Panc1 (cell line): ENCODE data around the gene CCHCR1. TPM values are rescaled to one million over a fixed set of nuclear protein-coding genes. Genes with fewer than 3 reads are reported as not detected.

Source experiments
- ATAC-seq: fragments of 200-7000 bp; cut with Tn5 transposase; 2 replicates; pipeline ENCODE4 v1.9.1; 2020; ENCODE audit warnings: mild to moderate bottlenecking, moderate library complexity
- BruUV-seq: library from RNA; stranded (reverse); fragments of 400-500 nt; replicated peaks from 2 replicates; lab custom pipeline; 2021; lab: Mats Ljungman, UMichigan
- CTCF ChIA-PET: fragments of 300-600 bp; sonication (Branson Sonifier 250); formaldehyde crosslinking; loops from one replicate; lab custom pipeline; 2022; ENCODE audit warnings: antibody characterized with exemption; lab: Charles Lee
- POLR2A ChIA-PET: fragments of 300-600 bp; sonication (Branson Sonifier 250); formaldehyde crosslinking; loops from one replicate; lab custom pipeline; 2022; ENCODE audit warnings: antibody characterized with exemption; lab: Charles Lee
- DNase-seq: peaks from one replicate; pipeline ENCODE4 v3.0.0-alpha.2; 2010; ENCODE audit warnings: low read depth, low spot score
- H3K27ac ChIP-seq: 2 replicates; pipeline ENCODE4 v1.5.1; 2011; ENCODE audit warnings: mild to moderate bottlenecking, low read length, inconsistent platforms
- H3K27me3 ChIP-seq: fragments of 200-500 bp; sonication (Bioruptor generic); 2 replicates; pipeline ENCODE4 v1.6.0; 2014; ENCODE audit warnings: low read length, inconsistent platforms; ENCODE audit not compliant: control insufficient read depth, insufficient read depth
- H3K36me3 ChIP-seq: fragments of 200-500 bp; sonication (Bioruptor generic); 2 replicates; pipeline ENCODE4 v1.5.1; 2014; ENCODE audit warnings: inconsistent platforms, mild to moderate bottlenecking, low read length, moderate library complexity; ENCODE audit not compliant: control insufficient read depth, insufficient read depth
- H3K4me1 ChIP-seq: 2 replicates; pipeline ENCODE4 v1.5.1; 2011; ENCODE audit warnings: inconsistent platforms, mild to moderate bottlenecking, low read length, moderate library complexity; ENCODE audit not compliant: control insufficient read depth, insufficient read depth
- H3K4me3 ChIP-seq, 2 experiments: 2 replicates each; pipeline ENCODE4 v1.5.1; 2011 to 2012; ENCODE audit warnings: low read depth in 2 of 2, low read length in 2 of 2, mild to moderate bottlenecking in 2 of 2, inconsistent platforms in 1 of 2, moderate library complexity in 1 of 2
- H3K9me3 ChIP-seq: fragments of 200-500 bp; sonication (Bioruptor generic); 2 replicates; pipeline ENCODE4 v1.5.1; 2014; ENCODE audit warnings: low read depth, mild to moderate bottlenecking, inconsistent platforms, low read length, moderate library complexity; ENCODE audit not compliant: control insufficient read depth, insufficient read depth
- CTCF ChIP-seq: fragments of 450-650 bp; IDR thresholded peaks from 2 replicates; pipeline ENCODE4 v1.5.1; 2017; ENCODE audit warnings: mild to moderate bottlenecking
- POLR2AphosphoS5 ChIP-seq: IDR thresholded peaks from 2 replicates; pipeline ENCODE4 v1.6.1; 2012; ENCODE audit warnings: mild to moderate bottlenecking, low read depth, low read length, moderate library complexity
- REST ChIP-seq, 2 experiments: IDR thresholded peaks; 2 replicates each; pipeline ENCODE4 v1.6.1; 2011 to 2012; ENCODE audit warnings: low read depth in 2 of 2, control low read depth in 1 of 2, low read length in 1 of 2, mild to moderate bottlenecking in 1 of 2, moderate library complexity in 1 of 2; ENCODE audit not compliant: insufficient read depth in 1 of 2
- SIN3A ChIP-seq: IDR thresholded peaks from 2 replicates; pipeline ENCODE4 v1.6.1; 2012; ENCODE audit warnings: low read depth, mild to moderate bottlenecking, low read length, moderate library complexity, borderline replicate concordance; ENCODE audit not compliant: insufficient read depth
- TCF7L2 ChIP-seq: IDR thresholded peaks from 2 replicates; pipeline ENCODE4 v1.6.1; 2011; ENCODE audit warnings: mild to moderate bottlenecking, low read depth, low read length, inconsistent platforms
- in situ Hi-C: cut with HindIII; loops from 2 replicates; pipeline ENCODE4 v1.10.0; 2016; ENCODE audit warnings: low sequenced_read_pairs, low pct_unique_long_range_greater_than_20kb
- intact Hi-C: fragments of 100-400 bp; cut with micrococcal nuclease; formaldehyde crosslinking; loops from one replicate; pipeline ENCODE4 v1.10.0; 2022; ENCODE audit not compliant: unreplicated experiment
- total RNA-seq: library from RNA; stranded (reverse); gene quantifications from one replicate; pipeline ENCODE4 v1.2.1, GENCODE V29; 2021; ENCODE audit not compliant: unreplicated experiment

Gene CCHCR1
- total RNA-seq, 1 experiment from 2014 or later, result 37.1 TPM

GRCh38 chr6:31144970-31145340, 12.6 kb downstream of the CCHCR1 start:
- no peaks in the 10 kb centered on the region for H3K27me3 ChIP-seq
- H3K9me3 ChIP-seq, result no peaks in the 10 kb centered on the region
- BruUV-seq, result no TSS peak
- DNase-seq, result no peak
- no peak for ATAC-seq
- H3K4me1 ChIP-seq, result no peaks in the 10 kb centered on the region
- TF ChIP-seq SIN3A (no peak), TCF7L2 (no peak), CTCF (no peak), POLR2AphosphoS5 (no peak), REST (IDR thresholded peaks at IDR 0.05; ENCODE audit: insufficient read depth in 1 of 2, low read depth in 2 of 2, low read length in 1 of 2) (no peak)
- in situ Hi-C loops (no loop called here), intact Hi-C loops (no loop called here)
- H3K27ac ChIP-seq, result no peak overlapping the region
- CTCF ChIA-PET, result interaction anchor here (0.6 kb wide), 1 partner anchor 47 kb away, joined by 5 read pairs; no protein-coding TSS in a partner anchor
- H3K4me3 ChIP-seq, result no peak overlapping the region
- POLR2A ChIA-PET, result no interaction called here
- H3K36me3 ChIP-seq, result 0 out of 2 replicates have a peak, but pooled peaks cover 2% of the 10 kb centered on the region

- no peaks in the 10 kb centered on the region for H3K4me1 ChIP-seq
- no peak overlapping the region for H3K27ac ChIP-seq
- ChIA-PET CTCF (interaction anchor here (0.6 kb wide), 1 partner anchor 48 kb away, joined by 5 read pairs; no protein-coding TSS in a partner anchor), POLR2A (no interaction called here)
- no TSS peak for BruUV-seq
- intact Hi-C loops (no loop called here), in situ Hi-C loops (no loop called here)
- 0 out of 2 replicates have a peak, but pooled peaks cover 2% of the 10 kb centered on the region for H3K36me3 ChIP-seq
- no peaks in the 10 kb centered on the region for H3K27me3 ChIP-seq
- no peak for DNase-seq
- H3K4me3 ChIP-seq, result no peak overlapping the region
- no peak for ATAC-seq
- no peaks in the 10 kb centered on the region for H3K9me3 ChIP-seq
- TF ChIP-seq CTCF, result no peak
- TF ChIP-seq TCF7L2, result no peak
- no peak for TF ChIP-seq REST (IDR thresholded peaks at IDR 0.05; ENCODE audit: insufficient read depth in 1 of 2, low read depth in 2 of 2, low read length in 1 of 2)
- no peak for TF ChIP-seq POLR2AphosphoS5
- TF ChIP-seq SIN3A, result no peak
These were observed 13.2 kb downstream of the CCHCR1 start for GRCh38 chr6:31144296-31144969.
